Adrenal gland (tissue), 12 donors: ENCODE measurements around the gene EXOC3L1. TPM values are rescaled to one million over a fixed set of nuclear protein-coding genes. Genes with fewer than 3 reads are reported as not detected.

Experiments
- DNase-seq, 7 donors: peaks; one replicate each; pipeline ENCODE4 v3.0.0-alpha.2; 2019 to 2020
- H3K27ac ChIP-seq, 5 donors: fragments of 200-600 bp; sonication (generic) in 4 of 5; 1 replicate in 3 of 5; 2 replicates in 2 of 5; pipeline versions ENCODE4 v1.5.1 to v1.8.0; 2016 to 2020; ENCODE audit warnings: mild to moderate bottlenecking in 1 of 5
- H3K27me3 ChIP-seq: fragments of 200-600 bp; 2 replicates; pipeline ENCODE4 v1.8.0; 2021
- H3K36me3 ChIP-seq, 2 donors: fragments of 200-600 bp; replicated peaks in 1 of 2; 1 replicate in 1 of 2; 2 replicates in 1 of 2; pipeline versions ENCODE4 v1.5.1 to v1.8.0; 2018 to 2022
- H3K4me1 ChIP-seq, 2 donors: fragments of 200-600 bp; replicated peaks in 1 of 2; 1 replicate in 1 of 2; 2 replicates in 1 of 2; pipeline versions ENCODE4 v1.5.1 to v1.8.0; 2018 to 2021
- H3K4me3 ChIP-seq, 4 donors: fragments of 200-600 bp; sonication (generic) in 3 of 4; one replicate each; pipeline ENCODE4 v1.5.1; 2016 to 2018
- H3K9me3 ChIP-seq, 3 donors: fragments of 200-600 bp; sonication (generic) in 1 of 3; replicated peaks in 1 of 3; 1 replicate in 2 of 3; 2 replicates in 1 of 3; pipeline versions ENCODE4 v1.5.1 to v1.8.0; 2016 to 2021
- POLR2A ChIP-seq, 2 donors: fragments of 450-650 bp; IDR thresholded peaks; one replicate each; pipeline ENCODE4 v1.6.1; 2017; ENCODE audit warnings: antibody characterized with exemption in 2 of 2, mild to moderate bottlenecking in 2 of 2, moderate library complexity in 1 of 2
- WGBS, 4 donors: extraction: QIAGEN DNeasy Blood & Tissue Kit in 2 of 4; methylation state at CpG; one replicate each; pipeline versions ENCODE4 v1.1.5 to v1.1.7; 2013 to 2017; 5-methylcytosine and 5-hydroxymethylcytosine counted together
- intact Hi-C, 2 donors: fragments of 100-400 bp; cut with DNase I; formaldehyde crosslinking; loops; one replicate each; pipeline versions ENCODE4 v1.14.1 to v1.15.0; 2022 to 2023
- polyA plus RNA-seq, 3 donors: library from polyadenylated mRNA; stranded (reverse); fragments of 200-250 nt in 2 of 3; fragments of 350-450 nt in 1 of 3; fragmentation: Illumina TruSeq in 1 of 3; extraction: RNeasy Lipid Tissue Mini Kit (QIAGEN cat#74804) in 1 of 3; gene quantifications; one replicate each; pipeline ENCODE4 v1.2.3, GENCODE V29; 2013 to 2014
- total RNA-seq, 9 donors: library from RNA; depleted of rRNA in 4 of 9; stranded (reverse); fragments of >200 nt in 4 of 9; fragments of 120-200 nt in 1 of 9; fragmentation: NEBNext Ultra II Directional in 1 of 9; extraction: Animal tissue kit (Norgen Biotek cat#: 25700) in 1 of 9; gene quantifications; one replicate each; pipeline versions ENCODE4 v1.1.0 to v1.2.4, GENCODE V29; 2013 to 2023
- TF ChIP-seq, protein P1 (sequence below), 6 experiments: fragments of 450-650 bp in 4 of 6; fragments of 200-600 bp in 2 of 6; sonication (generic) in 1 of 6; IDR thresholded peaks; 1 replicate in 5 of 6; 2 replicates in 1 of 6; pipeline versions ENCODE4 v1.5.1 to v1.8.0; 2016 to 2021; ENCODE audit warnings: antibody characterized with exemption in 6 of 6, mild to moderate bottlenecking in 2 of 6, moderate library complexity in 1 of 6
- donor health status: healthy with polysubstance abuse.
- donor health status: Bipolar disorder and iron deficiency.
- donor health status: DM: yes; HTN: yes; CAD: no.
- donor health status: DM: no; HTN: no; CAD: no.
- donor health status: DM: no; HTN: no; CAD: no.
- donor health status: DM: yes; HTN: yes; CAD: no.

EXOC3L1 gene
- total and polyA plus RNA-seq, 12 donors, result 0.71 to 27.2 (median 11.8) TPM

GRCh38 chr16:67226295-67226803, 36.4 kb upstream of the EXOC3L1 start:
- peak in 1 of 2 donors; percentile 51 for TF ChIP-seq POLR2A (IDR thresholded peaks at IDR 0.05)
- TF ChIP-seq, protein P1, sequence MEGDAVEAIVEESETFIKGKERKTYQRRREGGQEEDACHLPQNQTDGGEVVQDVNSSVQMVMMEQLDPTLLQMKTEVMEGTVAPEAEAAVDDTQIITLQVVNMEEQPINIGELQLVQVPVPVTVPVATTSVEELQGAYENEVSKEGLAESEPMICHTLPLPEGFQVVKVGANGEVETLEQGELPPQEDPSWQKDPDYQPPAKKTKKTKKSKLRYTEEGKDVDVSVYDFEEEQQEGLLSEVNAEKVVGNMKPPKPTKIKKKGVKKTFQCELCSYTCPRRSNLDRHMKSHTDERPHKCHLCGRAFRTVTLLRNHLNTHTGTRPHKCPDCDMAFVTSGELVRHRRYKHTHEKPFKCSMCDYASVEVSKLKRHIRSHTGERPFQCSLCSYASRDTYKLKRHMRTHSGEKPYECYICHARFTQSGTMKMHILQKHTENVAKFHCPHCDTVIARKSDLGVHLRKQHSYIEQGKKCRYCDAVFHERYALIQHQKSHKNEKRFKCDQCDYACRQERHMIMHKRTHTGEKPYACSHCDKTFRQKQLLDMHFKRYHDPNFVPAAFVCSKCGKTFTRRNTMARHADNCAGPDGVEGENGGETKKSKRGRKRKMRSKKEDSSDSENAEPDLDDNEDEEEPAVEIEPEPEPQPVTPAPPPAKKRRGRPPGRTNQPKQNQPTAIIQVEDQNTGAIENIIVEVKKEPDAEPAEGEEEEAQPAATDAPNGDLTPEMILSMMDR (IDR thresholded peaks at IDR 0.05), result no peak
- WGBS, 4 donors, result 6 to 10% (median 7%) methylated on average over 9 to 12 of the region's 12 CpGs
- intact Hi-C loops, result no loop called here

DNA sequence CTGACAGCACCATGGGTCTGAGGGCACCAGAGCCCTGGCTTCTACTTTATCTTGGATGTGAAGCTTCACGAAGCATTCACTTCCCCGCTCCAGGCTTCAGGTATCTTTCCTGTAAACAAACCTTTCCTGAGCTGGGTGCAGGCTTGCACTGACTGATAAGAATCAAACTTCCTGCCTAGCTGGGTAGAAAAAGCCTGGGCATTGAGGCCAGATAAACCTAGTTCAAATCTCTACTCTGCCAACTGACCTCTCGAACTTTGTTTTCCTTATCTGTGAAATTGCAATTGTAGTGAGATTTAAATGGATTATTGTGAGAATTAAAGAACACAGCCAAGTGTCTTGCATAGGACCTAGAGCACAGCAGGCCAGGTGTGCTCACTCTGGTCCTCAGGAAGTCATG, 34.1 kb upstream of the EXOC3L1 start:
- Histone ChIP-seq H3K27me3 (no peaks in the 10 kb centered on the region), H3K4me1 (peaks cover 12 to 17% of the 10 kb centered on the region in 2 donors), H3K9me3 (no peaks in the 10 kb centered on the region), H3K36me3 (peaks cover 0 to 9% of the 10 kb centered on the region in 2 donors), H3K4me3 (no peak overlapping the region), H3K27ac (no peak overlapping the region)
- DNase-seq, result no peak
- intact Hi-C loops, result no loop called here
- WGBS, 4 donors, result 61 to 71% (median 70%) methylated on average over 3 of the region's 3 CpGs
- TF ChIP-seq POLR2A (IDR thresholded peaks at IDR 0.05), result no peak
- TF ChIP-seq, protein P1 (IDR thresholded peaks at IDR 0.05), result no peak

More at GRCh38 chr16:67226295-67226803, 36.4 kb upstream of the EXOC3L1 start:
- Histone ChIP-seq H3K9me3 (no peaks in the 10 kb centered on the region), H3K36me3 (peaks cover 0 to 33% of the 10 kb centered on the region in 2 donors), H3K27ac (peak overlapping the region in 3 of 5 donors; percentile 27 to 90 (median 69)), H3K4me3 (peak overlapping the region; percentile 10 to 96 (median 72)), H3K27me3 (no peaks in the 10 kb centered on the region), H3K4me1 (peaks cover 12 to 17% of the 10 kb centered on the region in 2 donors)
- DNase-seq, result no peak

DNA sequence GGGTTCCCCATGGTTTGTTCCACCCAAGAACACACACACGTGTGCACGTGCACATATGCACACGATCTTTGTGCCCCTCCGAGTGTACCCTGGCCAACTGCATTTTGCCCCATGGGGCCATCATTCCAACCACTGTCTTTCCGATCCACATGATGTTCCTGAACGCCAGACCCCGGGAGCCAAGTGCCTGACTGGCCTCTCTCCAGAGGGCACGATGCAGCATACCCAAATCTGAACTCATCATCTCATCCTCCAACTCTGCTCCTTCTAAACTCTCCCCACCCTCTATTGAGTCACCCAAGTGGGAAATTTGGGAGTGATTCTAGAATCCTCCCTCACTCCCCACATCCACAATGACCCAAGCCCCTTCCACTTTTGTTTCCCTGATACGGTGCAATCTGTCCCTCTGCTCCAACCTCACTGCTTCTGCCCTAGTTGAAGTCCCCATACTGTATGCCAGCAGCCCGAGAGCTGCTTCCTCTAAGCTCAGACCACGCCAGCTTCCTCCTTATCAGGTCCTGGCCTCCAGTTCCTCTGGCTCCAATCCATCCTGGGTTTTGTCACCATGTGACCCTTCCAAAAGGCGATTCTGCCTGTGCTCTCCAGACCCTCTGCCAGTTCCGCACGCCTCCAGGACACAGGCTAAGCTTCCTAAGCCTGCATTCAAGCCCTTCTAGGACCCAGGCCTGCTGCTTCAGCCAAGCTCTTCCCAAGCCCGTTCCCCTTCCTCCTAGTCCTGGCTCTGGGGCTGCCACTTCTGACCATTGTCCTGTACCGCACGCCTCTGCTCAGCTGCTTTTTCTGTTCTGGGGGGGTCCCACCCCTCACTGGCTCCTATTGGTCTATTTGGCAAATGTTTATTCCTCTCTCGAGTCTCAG, 26.9 kb upstream of the EXOC3L1 start:
- whole genome bisulfite sequencing, 4 donors, result 65 to 74% (median 72%) methylated on average over 18 of the region's 18 CpGs
- DNase-seq, result peak in 6 of 7 donors; percentile 57 to 79 (median 70)
- H3K36me3 ChIP-seq, result no peaks in the 10 kb centered on the region
- no peaks in the 10 kb centered on the region for H3K27me3 ChIP-seq
- H3K4me3 ChIP-seq, result no peak overlapping the region
- intact Hi-C loops, result no loop called here
- peaks cover 0 to 18% of the 10 kb centered on the region in 2 donors for H3K4me1 ChIP-seq
- no peaks in the 10 kb centered on the region for H3K9me3 ChIP-seq
- TF ChIP-seq, protein P1 (IDR thresholded peaks at IDR 0.05), result no peak
- no peak for TF ChIP-seq POLR2A (IDR thresholded peaks at IDR 0.05)
- peak overlapping the region in 2 of 5 donors; percentile 32 to 64 for H3K27ac ChIP-seq

DNA sequence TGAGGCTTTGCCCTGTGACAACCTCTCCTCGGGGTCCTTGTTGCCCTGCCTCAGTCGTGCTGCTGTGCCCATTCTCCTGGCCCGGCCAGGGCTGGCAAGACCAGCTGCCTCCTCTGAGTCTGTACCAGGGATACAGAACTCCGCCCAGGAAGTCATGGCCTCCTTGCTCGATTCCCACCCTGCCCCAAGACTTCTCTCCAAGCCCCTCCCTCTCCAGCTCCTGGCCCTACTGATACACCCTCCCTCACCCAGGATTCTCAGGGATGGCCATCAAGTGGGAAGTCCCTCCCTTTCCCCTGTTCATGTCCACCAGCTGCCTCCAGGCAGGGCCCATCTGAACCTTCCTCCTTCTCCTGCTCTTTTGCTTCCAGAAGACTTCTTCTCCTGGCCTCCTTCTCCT, 25.8 kb upstream of the EXOC3L1 start:
- TF ChIP-seq, protein P1 (IDR thresholded peaks at IDR 0.05), result no peak
- no peak for TF ChIP-seq POLR2A (IDR thresholded peaks at IDR 0.05)
- DNase-seq, result no peak
- intact Hi-C loops, result no loop called here
- peaks cover 0 to 18% of the 10 kb centered on the region in 2 donors for H3K4me1 ChIP-seq
- H3K4me3 ChIP-seq, result no peak overlapping the region
- H3K36me3 ChIP-seq, result no peaks in the 10 kb centered on the region
- no peak overlapping the region for H3K27ac ChIP-seq
- no peaks in the 10 kb centered on the region for H3K27me3 ChIP-seq
- H3K9me3 ChIP-seq, result no peaks in the 10 kb centered on the region
- WGBS, 4 donors, result 75 to 85% (median 80%) methylated on average over 5 of the region's 5 CpGs
